Epithelial cell of esophagus (primary cell): ENCODE measurements around the gene PDLIM5.
A peak's percentile ranks its signal among the peaks of the same experiment; 100 is the strongest.

Source experiments
- DNase-seq: peaks from one replicate; pipeline ENCODE4 v3.0.0; 2010; ENCODE audit warnings: low read depth
- H3K4me3 ChIP-seq: 2 replicates; pipeline ENCODE4 v1.5.1; 2011; ENCODE audit warnings: mild to moderate bottlenecking, low read length, control low read depth
- CTCF ChIP-seq: IDR thresholded peaks from 2 replicates; pipeline ENCODE4 v1.5.1; 2011; ENCODE audit warnings: low read depth, mild to moderate bottlenecking, low read length, control low read depth, inconsistent platforms; ENCODE audit not compliant: insufficient read depth; ENCODE audit errors: missing control alignments

Gene PDLIM5

DNA sequence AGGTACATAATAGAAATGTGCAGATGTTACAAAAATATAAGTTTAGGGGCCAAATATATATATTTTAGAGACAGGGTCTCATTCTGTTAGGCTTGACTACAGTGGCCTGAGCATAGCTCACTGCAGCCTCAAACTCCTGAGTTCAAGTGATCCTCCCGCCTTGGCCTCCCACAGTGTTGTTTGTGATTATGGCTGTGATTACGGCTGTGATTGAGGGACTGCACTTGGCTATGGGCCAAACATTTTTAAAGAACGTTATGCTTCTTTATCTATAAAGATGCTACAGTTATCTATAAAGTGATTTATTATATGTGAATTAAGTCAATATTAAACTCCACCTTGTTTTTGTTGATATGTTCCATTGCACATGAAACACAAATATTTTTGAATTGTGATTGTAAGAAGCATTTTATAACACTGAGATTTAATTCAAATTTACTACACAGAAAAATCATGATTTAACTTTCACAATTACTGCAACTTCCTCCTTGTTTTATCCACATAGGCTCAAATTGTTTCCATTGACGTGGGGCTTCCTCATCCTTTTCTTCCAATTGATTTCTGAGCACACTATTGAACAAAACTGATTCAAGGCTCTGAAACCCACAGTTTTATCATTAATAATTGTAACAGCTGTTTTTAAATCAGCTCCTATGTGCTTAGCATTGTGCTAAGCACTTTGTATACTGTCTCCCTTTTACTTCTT is 237.6 kb downstream of the PDLIM5 start:
- TF ChIP-seq CTCF, result no peak
- no peak for DNase-seq
- no peak overlapping the region for H3K4me3 ChIP-seq

DNA sequence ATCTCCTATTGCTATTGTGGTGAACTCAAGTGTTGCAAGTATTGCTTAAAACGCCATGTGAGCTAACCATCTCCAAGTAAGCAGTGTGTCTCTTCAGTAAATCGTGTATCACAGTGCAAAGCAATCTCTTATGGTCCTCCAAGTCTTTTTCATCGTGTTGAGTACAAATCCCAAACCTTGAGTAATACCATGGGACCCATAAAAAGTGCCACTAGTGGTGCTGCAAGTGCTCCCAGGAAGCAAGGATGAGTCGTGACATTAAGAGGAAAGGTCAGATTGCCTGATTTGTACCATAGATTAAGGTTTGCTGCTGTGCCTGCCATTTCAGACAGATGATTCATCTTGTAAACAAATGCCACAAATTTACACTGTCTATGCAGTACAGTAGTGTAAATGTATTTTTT is 239.1 kb downstream of the PDLIM5 start:
- peak; percentile 32 for DNase-seq
- no peak for TF ChIP-seq CTCF
- no peak overlapping the region for H3K4me3 ChIP-seq

- no peak for TF ChIP-seq CTCF
- no peak for DNase-seq
- H3K4me3 ChIP-seq, result no peak overlapping the region
Measured at GRCh38 chr4:94691552-94691951, 239.8 kb downstream of the PDLIM5 start.

GRCh38 chr4:94695384-94695783 is 243.6 kb downstream of the PDLIM5 start:
- TF ChIP-seq CTCF, result no peak
- DNase-seq, result peak; percentile 11
- no peak overlapping the region for H3K4me3 ChIP-seq

DNA sequence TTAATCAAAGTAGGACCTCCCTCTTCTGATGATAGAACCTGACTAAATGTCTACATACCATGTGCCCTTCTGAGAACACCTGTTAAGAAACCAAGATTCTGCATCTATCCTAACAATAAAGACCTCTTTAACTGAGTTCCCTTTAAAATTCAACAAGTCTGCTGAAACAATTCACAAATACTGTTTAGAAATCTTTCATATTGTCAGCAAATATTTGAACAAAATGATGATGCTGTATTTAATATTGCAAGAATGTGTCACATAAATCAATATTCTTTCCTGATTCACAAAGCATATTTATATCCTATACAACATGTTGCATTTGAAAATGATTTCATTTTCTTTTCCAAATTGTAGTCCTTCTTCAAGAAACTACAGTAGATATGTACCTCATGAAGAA is 246.4 kb downstream of the PDLIM5 start:
- no peak for DNase-seq
- no peak overlapping the region for H3K4me3 ChIP-seq
- no peak for TF ChIP-seq CTCF

DNA sequence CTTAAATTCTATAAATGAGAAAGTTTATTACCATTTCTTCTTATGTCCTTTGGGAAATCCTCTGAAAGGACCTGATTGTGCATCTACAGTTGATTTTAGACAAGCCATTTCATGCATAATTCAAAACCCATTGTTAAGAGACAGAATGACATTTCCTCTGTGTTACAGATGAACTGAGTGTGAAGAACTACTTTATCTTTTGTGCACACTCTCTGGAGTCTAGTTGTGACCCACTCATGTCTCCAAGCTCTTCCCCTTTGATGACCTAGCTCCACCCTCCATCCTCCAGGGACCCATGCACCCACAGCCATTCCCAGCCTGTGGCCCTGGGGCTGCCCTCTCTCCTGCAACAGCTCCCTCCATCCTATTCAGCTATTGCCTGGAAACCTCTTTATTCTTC is 248.6 kb downstream of the PDLIM5 start:
- DNase-seq, result no peak
- TF ChIP-seq CTCF, result no peak
- H3K4me3 ChIP-seq, result no peak overlapping the region
